EL (cell line): Measurements from ENCODE around the gene LIN28B.
"Not testable (repeated sequence)": the region's sequence is repeated elsewhere in the genome, so short reads cannot be mapped to it uniquely, and the experiment has no call there.

ENCODE experiments used
- DNase-seq: peaks from one replicate; pipeline ENCODE4 v3.0.0-alpha.2; 2016

Gene LIN28B, protein sequence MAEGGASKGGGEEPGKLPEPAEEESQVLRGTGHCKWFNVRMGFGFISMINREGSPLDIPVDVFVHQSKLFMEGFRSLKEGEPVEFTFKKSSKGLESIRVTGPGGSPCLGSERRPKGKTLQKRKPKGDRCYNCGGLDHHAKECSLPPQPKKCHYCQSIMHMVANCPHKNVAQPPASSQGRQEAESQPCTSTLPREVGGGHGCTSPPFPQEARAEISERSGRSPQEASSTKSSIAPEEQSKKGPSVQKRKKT

DNA sequence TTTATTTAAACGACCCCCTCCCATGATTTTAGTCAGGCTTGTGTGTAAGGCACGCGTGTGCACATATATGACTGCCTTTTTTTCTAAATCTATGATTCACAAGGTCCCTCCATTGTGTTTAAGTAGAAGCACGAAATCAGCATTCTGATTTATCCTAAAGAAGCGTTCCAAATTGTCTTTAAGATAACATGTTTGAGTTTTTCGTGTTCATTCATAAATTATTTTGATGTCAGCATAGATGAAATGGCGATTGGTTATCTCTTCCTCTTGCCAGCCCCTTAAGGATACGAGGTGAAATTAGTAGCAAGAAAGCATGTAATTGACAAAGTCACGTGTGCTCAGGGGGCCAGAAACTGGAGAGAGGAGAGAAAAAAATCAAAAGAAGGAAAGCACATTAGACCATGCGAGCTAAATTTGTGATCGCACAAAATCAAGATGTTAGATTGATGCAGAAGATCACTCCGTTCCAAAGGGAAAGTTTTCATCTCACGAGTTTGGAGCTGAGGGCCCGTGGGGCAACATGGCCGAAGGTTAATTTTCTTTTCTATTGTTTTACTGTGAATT is at the start of gene LIN28B:
TSS of gene LIN28B (plus strand) at position 377 of the 564 bp plus-strand sequence. CDS start at position 521, 144 bp downstream.
- no peak for DNase-seq

DNA sequence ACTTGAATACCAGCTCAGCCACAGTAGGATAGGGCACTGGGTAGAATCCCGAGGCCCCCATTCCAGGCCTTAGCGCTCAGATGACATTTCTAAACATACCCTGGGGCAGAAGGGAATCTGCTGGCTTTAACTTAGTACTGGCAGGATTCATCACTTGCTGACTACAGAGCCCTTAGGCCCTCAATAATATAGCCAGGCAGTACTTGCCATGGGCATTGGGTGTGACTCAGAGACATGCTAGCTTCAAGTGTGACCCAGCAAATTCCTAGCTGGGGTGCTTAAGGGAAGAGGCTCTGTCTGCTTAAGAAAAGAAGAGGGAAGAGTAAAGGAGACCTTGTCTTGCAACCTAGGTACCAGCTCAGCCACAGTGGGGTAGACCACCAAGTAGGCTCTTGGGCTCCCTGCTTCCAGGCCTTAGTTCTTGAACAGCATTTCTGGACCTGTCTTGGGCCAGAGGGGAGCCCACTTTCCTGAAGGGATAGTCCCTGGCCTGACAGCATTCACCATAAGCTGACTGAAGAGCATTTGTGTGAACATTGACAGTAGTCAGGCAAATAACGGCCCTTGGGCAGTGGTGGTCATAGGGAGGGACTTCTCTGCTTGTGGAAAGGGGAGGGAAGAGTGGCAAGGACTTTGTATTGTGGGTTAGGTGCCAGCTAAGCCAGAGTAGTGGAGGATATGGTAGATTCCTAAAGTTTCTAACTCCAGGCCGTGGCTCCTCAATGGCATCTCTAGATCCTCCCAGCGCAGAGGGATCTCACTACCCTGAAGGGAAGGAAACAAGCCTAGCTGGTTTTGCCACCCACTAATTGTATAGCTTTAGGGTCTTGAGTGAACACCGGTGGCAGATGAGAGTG is 48.6 kb upstream of the LIN28B start:
- peak; percentile 72 for DNase-seq

DNA sequence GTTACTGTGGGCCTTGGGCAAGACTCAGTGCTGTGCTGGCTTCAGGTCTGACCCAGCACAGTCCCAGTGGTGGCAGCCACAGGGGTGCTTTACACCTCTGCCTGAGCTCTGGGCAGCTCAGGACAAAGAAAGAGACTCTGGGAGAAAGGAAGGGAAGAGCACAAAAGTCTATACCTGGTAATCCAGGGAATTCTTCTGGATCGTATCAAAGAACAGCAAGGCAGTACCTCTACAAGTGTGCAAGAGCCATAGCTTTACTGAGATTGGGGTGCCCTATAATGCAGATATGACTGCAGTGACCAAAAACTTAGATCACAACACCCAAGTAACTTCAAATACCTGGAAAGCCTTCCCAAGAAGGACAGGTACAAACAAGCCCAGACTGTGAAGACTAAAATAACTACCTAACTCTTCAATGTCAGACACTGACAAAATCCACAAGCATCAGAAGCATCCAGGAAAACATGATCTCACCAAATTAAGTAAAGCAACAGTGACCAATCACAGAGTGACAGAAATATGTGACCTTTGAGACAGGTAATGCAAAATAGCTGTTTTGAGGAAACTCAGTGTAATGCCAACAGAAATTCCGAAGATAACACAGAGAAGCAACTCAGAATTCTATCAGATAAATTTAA is 47.9 kb upstream of the LIN28B start:
- DNase-seq = no peak

DNA sequence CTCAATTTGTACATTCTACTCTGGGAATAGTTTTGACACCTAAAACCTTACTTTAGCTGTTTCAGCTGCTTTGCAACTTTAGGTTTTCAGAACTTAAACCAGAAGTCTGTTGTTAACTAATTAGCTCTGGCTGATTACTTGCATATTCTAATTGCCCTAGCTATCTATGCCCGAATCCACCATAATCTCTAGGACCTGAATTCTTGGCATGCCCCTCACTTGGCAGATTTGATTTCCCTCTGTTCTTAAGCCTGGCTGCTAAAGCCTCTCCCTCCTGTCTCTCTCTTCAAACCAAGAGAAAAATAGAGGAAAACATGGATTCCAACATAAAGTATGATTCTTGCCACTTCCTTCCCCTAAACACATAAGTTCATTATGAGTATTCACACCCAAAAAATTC is 35.0 kb upstream of the LIN28B start:
- DNase-seq = no peak

DNA sequence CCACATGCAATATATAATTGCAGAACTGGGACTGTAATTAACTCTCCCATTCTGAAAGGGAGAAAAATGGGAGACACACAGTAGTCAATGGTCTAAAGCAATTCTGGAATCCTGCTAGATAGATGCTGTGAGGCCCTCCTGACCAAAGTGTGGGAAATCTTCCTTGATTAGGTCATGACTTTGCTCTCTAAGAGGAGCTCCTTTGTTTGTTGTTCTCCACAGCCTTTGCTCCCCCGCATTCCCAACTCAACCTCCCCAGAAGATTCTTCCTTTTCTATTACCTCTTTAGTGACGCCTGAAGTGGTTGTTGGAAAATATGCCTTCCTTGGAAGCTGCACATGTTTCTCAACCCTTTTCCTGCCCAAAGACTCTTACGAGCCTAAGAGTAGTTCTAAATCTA is 28.8 kb upstream of the LIN28B start:
- DNase-seq = no peak

DNA sequence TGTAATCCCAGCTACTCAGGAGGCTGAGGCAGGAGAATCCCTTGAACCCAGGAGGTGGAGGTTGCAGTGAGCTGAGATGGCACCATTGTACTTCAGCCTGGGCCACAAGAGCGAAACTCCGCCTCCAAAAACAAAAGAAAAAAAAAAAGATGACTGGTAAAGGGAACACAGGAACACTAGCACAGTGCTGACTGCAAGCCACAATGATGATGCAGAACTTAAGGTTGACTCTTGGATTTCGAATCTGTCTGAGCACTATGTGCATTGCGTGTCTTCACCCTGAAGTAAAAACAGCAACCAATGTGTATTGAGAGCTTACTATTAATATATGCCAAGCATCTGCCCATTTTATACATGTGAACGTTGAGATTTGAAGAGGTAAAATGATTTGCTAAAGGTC is 27.6 kb upstream of the LIN28B start:
- DNase-seq = no peak

DNA sequence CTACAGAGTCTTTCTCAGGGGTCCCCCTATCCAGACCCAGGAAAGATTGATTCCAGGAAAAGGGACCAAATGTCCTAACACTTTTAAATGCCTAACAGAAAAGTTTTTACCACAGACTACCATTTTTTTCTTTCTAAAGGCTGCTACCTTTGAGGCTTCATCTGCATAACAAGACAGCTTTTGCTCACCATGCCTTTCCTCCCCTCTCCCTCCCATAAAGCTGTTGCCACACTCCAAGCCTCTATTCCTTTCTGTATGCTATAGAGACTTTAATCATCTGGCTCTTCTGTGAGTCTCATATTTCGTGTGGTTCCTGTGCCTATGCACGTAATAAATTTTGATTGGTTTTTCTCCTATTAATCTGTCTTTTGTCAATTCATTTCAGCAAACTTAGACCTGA is 26.0 kb upstream of the LIN28B start:
- no peak for DNase-seq

DNA sequence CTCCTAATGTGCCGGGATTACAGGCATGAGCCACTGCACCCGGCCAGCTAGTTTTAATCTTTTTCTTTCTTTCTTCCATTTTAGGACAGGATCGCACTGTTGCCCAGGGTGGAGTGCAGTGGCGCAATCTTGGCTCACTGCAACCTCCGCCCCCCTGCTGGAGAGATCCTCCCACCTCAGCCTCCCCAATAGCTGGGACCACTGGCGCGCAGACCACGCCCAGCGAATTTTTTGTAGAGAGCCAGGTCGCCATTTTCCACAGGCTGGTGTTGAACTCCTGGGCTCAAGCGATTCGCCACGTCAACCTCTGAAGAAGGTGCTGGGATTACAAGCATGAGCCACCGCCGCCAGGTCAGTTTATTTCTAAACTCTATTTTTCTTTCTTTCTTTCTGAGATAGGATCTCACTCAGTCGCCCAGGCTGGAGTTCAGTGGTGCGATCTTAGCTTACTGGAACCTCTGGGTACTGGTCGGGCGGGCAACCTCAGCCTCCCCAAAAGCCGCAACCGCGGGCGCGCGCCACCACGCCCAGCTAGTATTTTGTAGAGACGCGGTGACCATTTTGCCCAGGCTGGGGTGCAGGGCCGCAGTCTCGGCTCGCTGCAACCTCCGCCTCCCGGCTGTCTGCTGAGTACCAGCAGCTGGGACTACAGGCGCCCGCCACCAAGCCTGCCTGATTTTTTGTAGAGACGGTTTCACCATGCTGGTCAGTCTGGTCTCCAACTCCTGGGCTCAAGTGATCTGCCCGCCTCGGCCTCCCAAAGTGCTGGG is 20.0 kb upstream of the LIN28B start:
- DNase-seq = no peak

DNA sequence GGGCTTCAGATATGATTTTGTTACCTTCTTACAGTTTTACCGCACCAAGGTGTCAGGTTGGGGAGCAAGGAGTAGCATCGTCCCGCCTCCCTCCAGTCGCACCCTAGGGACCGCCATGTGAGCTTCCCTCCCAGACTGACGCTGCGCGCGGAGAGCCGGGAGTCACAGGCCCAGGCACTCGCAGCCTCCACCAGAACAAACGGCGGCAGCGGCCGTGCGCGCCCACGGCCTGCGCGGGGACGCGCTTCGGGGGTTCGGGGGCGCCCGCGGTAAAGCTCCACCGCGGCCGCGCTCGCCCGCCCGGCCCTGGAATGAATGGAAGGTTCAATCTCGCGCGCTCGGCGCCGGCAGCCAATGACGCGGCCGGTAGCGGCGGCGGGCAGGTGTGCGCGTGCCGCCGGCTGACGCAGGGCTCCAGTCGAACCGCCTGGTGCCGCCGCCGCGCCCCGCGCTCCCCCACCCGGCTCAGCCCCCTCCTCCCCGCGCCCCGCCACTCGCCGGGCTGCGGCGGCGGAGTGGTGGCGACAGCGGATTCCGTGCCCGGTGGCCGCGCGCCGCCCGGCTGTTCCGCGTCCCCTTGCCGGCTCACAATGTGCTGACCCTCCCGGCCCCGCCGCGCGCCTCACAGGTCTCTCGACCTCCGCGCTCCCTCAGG is 16.5 kb upstream of the LIN28B start:
- no peak for DNase-seq

DNA sequence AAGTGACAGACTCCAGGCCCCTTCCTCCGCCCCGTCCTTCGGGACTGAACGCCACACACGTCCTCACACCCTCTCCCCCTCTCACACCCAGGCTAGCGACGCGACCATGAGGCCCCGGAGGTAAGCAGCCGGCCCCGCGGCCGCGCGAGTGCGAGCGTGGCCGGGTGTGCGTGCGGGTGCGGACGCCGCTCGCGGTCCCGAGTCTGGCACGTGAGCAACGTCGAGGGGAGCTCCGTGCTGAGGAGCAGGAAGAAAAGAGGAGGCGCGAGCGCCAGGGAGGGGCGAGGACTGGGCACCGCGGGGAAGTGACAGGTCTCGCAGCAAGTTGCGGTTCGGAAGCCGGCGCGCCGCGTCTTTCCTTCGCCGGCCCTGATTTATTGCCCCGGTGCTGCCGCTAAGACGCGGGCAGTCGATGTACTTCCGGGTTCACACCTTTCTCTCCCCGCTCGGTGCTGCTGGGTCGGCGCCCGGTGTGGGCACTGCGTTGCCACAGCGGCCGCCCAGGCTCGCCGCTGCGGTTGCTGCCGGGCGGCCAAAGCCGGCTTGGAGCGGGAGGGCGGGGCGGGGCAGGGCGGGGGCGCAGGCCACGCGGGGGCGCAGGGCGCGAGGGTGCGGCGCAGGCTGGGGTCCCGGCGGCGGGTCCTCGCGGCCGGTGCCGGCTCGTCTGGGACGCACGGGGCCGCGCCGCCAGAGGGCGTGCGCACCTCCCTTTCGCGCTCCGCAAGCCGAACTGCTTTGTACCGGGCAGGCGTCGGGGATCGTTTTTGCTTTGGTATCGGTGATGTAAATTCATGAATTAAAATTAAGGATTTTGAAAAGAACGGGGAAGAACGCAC is 15.8 kb upstream of the LIN28B start:
- DNase-seq = peak; percentile 47

DNA sequence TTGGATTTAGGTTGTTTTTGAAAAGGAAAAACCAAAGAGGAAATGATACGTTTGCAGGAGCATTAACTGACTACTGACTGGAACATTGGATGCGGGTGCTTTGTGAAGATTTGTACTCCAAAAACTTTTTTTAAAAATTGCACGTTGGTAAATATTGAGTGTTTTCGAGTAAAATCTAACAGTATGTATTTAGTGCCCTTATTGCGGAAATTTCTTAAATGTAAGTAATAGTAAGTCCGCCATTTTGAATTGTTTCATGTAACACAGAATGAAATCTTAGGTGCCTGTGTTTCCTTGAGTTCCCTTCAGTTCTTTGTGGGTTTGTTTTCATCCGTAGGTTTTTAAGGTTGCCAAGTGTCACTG is 15.2 kb upstream of the LIN28B start:
- no peak for DNase-seq

DNA sequence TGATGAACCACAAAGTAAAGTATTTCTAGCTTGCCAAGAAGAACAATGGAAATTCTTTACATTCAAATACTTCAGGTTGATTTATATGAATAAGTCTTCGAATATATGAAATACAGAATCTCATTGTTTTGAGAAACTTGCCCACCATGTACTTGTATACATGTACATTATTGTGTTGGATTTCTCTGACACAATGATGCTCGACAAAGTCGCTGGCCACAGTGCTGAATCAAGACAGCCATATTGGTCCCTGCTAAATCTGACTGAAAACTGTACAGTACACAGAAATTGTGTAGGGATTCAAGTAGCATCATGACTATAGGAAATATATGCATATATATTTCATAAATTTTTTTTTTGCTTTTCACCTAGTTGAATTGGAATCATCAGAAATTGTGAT is 13.1 kb upstream of the LIN28B start:
- DNase-seq = peak; percentile 17

DNA sequence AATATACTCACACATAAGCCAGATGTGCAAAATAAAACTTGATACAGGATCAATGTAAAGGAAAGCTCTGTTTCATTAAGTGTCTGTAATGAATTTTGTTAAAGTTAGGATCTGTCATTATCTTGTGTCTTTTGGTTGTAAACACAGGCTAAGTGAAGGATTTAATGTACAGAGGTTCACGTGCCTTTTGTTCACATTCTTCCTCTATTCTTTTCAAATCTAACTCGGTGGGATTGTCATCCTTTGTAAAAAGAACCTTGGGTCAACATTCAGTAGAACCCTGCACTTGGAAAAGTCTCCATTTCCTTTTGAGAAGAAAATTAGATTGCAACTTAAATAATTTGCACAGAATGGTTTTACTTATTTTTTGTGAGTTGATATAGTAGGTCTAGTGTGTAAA is 7.7 kb upstream of the LIN28B start:
- DNase-seq = no peak

DNA sequence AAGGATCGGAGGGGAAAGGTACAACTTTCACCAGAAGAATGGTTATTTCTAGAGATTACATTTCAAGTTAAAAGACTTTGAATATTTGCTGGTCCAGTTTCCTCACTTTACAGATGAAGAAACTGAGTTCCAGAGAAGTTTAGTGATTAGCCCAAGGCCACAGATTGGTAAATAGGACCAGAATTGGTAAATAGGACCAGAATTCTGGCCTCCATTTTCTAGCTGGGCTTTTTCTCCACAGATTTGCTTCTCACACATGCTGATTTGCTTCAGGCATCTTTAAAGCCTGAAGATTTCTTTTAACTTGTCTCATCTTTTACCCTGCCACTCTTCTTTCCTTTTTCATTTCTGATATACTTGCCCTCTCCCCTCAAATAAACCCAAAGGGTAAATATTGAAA is 5.2 kb upstream of the LIN28B start:
- no peak for DNase-seq

DNA sequence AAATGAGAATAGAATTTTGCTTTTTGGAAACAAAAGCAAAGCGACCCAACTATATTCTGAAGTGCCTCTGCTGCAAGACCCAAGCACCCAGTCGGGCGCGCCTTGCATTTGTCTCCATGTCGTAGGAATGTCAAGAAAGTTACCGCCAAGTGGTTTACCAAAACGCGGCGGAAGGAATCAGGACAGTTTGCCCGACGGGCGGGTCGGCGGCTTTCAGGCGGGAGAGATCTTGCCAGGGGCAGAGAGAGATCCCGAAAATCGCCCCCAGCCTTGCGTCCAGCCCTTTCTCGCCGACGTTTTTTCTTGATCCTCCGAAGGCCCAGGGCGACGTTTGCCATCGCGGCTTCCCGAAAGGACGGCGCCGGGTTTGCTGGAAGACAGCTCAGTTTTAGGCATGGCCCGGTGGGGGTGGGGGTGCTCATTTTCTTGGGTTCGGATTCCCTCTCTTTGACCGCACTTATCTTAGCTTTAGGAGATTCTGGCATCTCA is 4.0 kb upstream of the LIN28B start:
- no peak for DNase-seq

DNA sequence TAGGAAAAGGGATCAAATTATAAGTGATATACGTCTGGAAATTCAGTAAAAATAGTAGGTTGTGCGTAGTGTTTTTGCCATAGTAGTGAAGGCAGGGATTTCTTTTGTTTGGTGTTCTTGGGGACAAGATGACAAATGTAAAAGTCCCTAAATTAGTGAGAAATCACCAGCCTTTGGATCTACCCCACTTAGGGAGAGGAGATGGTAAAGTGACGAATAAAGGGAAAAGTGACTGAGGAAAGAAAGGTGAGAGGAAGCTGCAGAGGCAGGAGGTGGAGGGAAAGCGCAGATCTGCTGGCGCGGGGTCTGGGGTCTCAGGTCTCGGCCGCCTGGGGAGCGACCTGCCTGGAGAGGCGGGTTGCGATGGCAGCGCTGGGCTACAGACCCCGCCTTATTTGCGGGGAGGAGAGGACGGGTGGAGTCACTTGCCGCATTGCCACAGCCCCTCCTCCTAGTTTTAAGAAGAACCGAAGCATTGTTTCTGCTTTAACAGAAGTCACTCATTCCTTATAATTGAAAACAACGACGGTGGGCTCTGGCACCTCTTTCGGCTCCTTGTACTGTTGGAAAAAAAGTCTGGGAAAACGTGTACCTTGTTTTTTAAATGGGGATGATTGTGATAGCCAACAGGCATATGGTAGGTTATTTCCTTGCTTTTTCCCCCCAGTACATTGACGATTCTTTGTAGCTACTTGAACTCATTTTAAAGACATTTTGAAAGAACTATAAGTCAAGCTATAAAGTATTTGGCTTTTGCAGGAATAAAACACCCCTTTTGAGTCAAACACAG is 3.3 kb upstream of the LIN28B start:
- DNase-seq = not testable (repeated sequence)

DNA sequence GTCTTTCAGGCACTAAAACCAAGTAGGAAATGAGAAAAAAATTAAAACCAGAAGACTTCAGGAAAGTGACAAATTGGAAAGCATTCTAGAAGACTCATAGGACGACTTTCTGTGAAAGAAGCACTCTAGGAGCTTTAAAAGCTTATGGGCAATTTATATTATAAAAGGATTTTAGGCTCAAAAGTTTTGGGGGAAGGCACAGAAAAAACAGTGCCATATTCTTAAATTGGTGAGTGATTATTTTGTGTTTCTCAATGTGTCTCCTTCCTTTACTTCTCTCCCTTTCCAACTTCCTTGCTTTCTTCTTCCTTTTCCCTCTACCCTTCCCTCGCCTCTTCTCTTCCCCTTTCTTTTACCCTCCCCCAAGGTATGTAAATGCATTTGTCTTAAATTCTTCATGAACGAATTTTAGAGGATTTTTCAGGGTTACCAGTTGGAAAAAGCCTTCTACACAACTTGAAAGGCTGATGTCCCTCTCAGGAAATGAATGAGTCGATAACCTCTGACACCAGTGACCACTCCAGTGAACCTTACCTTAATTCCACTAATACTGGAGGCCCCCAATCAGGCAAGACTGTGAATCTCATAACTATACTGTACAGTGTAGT is 2.6 kb upstream of the LIN28B start:
- DNase-seq = no peak

DNA sequence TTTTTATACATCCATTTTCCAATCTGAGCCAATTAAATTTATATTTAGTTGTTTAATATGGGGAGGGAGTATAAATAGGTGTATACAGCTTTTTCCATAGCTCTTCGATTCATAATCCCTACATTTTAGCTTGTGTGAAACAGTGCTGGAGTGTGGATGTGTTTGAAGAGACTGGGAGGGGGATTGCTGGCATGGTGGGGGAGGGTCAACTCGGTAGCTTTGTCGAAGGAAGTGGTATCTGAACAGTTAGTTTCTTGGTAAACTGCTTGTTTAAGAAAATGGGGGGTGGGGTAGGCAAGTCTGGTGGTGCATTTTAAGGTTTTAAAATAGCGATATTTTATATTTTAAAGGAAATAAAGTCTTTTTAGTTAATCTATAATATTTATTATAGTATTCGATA is 1.4 kb upstream of the LIN28B start:
- DNase-seq = no peak

DNA sequence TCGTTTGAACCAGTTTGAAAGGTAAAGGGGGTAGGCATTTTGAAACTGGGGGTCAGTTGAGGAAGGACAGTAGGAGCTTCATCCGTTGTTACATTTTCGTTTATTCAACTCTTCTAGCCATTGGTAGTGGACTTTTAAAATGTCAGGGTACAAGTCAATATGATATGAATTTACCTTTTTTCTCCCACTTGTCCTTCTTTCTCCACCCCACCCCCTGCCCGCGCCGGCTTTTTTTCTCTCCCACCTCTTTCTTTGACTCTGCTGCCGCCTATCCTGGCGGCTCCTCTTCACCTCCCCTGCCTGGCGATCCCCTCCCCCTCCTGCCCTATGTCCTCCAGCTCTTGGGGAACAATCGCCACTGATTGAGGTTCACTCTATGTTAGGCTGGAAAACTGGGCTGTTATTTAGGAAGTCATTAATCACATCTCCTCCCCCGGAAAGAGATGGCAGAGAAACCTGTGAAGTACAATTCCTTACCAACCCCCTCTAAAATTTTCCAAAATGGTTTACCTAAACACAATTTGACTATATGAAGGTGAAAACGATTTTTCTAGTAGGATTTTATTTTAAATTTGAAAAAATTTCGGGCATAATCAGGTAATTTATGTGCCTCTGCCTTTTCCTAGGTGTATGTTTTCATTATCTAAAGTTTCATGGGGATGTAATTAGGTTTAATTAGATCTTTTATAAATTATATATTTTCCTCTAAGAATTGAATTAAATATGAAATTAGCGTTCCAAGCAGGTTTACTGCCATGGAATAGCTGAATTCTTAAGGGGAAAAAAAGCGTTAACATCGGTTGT is 778 bp upstream of the LIN28B start:
- no peak for DNase-seq
